Measurements from ENCODE around the gene ZNF232.
"Not testable (repeated sequence)": the region's sequence is repeated elsewhere in the genome, so short reads cannot be mapped to it uniquely, and the experiment has no call there.

DNA sequence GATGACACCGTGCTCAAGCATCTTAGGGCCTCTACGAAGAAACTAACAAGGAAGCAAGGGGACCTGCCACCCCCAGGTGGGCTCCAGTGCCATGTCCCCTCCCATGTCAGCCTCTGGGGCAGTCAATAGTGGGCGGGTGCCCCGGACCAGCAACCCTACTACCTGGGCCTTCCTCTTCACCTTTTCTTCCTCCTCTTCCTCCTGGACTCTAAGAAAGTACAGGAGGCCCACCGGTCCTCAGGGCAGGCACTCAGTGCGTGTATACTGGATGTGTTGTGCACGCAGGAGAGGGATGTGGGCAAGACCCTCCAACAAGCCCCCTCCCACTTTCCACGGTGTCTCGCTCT lies 26.5 kb upstream of the ZNF232 start:
- TF ChIP-seq, protein P1, sequence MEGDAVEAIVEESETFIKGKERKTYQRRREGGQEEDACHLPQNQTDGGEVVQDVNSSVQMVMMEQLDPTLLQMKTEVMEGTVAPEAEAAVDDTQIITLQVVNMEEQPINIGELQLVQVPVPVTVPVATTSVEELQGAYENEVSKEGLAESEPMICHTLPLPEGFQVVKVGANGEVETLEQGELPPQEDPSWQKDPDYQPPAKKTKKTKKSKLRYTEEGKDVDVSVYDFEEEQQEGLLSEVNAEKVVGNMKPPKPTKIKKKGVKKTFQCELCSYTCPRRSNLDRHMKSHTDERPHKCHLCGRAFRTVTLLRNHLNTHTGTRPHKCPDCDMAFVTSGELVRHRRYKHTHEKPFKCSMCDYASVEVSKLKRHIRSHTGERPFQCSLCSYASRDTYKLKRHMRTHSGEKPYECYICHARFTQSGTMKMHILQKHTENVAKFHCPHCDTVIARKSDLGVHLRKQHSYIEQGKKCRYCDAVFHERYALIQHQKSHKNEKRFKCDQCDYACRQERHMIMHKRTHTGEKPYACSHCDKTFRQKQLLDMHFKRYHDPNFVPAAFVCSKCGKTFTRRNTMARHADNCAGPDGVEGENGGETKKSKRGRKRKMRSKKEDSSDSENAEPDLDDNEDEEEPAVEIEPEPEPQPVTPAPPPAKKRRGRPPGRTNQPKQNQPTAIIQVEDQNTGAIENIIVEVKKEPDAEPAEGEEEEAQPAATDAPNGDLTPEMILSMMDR (IDR thresholded peaks at IDR 0.05), result not testable (repeated sequence)
- TF ChIP-seq POLR2A (IDR thresholded peaks at IDR 0.05), result not testable (repeated sequence)
